Astrocyte (in vitro differentiated cells and primary cell): Measurements from ENCODE around the gene KRT6A. TPM values are rescaled to one million over a fixed set of nuclear protein-coding genes. Genes with fewer than 3 reads are reported as not detected.
A peak's percentile ranks its signal among the peaks of the same experiment; 100 is the strongest.
"Not testable (repeated sequence)": the region's sequence is repeated elsewhere in the genome, so short reads cannot be mapped to it uniquely, and the experiment has no call there.

Experiments used
- DNase-seq: peaks from one replicate; pipeline ENCODE4 v3.0.0-alpha.2; 2010; ENCODE audit warnings: low read depth
- FAIRE-seq: peaks from 2 replicates; lab custom pipeline; 2011; peaks lifted over from hg19 to GRCh38; lab: Jason Lieb, UNC
- H2AFZ ChIP-seq: 2 replicates; pipeline ENCODE4 v1.6.0; 2012; ENCODE audit warnings: low read depth, low read length, inconsistent platforms
- H3K27ac ChIP-seq: 2 replicates; pipeline ENCODE4 v1.5.1; 2011; ENCODE audit warnings: low read depth, low read length, inconsistent platforms
- H3K27me3 ChIP-seq: 2 replicates; pipeline ENCODE4 v1.6.0; 2011; ENCODE audit warnings: low read length, inconsistent platforms; ENCODE audit not compliant: insufficient read depth
- H3K36me3 ChIP-seq: 2 replicates; pipeline ENCODE4 v1.5.1; 2011; ENCODE audit warnings: low read length, inconsistent platforms; ENCODE audit not compliant: insufficient read depth
- H3K4me1 ChIP-seq: 2 replicates; pipeline ENCODE4 v1.5.1; 2011; ENCODE audit warnings: low read length, inconsistent platforms; ENCODE audit not compliant: insufficient read depth
- H3K4me2 ChIP-seq: 2 replicates; pipeline ENCODE4 v1.6.0; 2012; ENCODE audit warnings: low read length, inconsistent platforms
- H3K4me3 ChIP-seq: 2 replicates; pipeline ENCODE4 v1.5.1; 2011; ENCODE audit warnings: low read depth, mild to moderate bottlenecking, low read length, inconsistent platforms; ENCODE audit not compliant: insufficient read depth
- H3K79me2 ChIP-seq: 2 replicates; pipeline ENCODE4 v1.6.0; 2012; ENCODE audit warnings: mild to moderate bottlenecking, low read length, inconsistent platforms; ENCODE audit not compliant: insufficient read depth
- H3K9ac ChIP-seq: 2 replicates; pipeline ENCODE4 v1.6.0; 2012; ENCODE audit warnings: mild to moderate bottlenecking, low read length, inconsistent platforms
- H3K9me3 ChIP-seq: 2 replicates; pipeline ENCODE4 v1.5.1; 2012; ENCODE audit warnings: low read depth, mild to moderate bottlenecking, low read length, inconsistent platforms; ENCODE audit not compliant: insufficient read depth
- H4K20me1 ChIP-seq: 2 replicates; pipeline ENCODE4 v1.6.0; 2012; ENCODE audit warnings: low read length, inconsistent platforms; ENCODE audit not compliant: insufficient read depth
- H3K27ac Mint-ChIP-seq: one replicate; pipeline ENCODE4 v1.8.0; 2021; ENCODE audit warnings: mild to moderate bottlenecking, mixed read lengths; ENCODE audit not compliant: unreplicated experiment
- H3K27me3 Mint-ChIP-seq: one replicate; pipeline ENCODE4 v1.8.0; 2021; ENCODE audit warnings: low read depth, mixed read lengths; ENCODE audit not compliant: unreplicated experiment
- H3K36me3 Mint-ChIP-seq: one replicate; pipeline ENCODE4 v1.8.0; 2021; ENCODE audit warnings: low read depth, mixed read lengths; ENCODE audit not compliant: unreplicated experiment
- H3K4me1 Mint-ChIP-seq: one replicate; pipeline ENCODE4 v1.8.0; 2021; ENCODE audit warnings: low read depth, mixed read lengths; ENCODE audit not compliant: unreplicated experiment
- H3K4me3 Mint-ChIP-seq: one replicate; pipeline ENCODE4 v1.8.0; 2021; ENCODE audit warnings: mild to moderate bottlenecking, moderate library complexity, mixed read lengths; ENCODE audit not compliant: unreplicated experiment
- H3K9me3 Mint-ChIP-seq: one replicate; pipeline ENCODE4 v1.8.0; 2021; ENCODE audit warnings: mild to moderate bottlenecking, mixed read lengths; ENCODE audit not compliant: unreplicated experiment
- CTCF ChIP-seq: IDR thresholded peaks from 2 replicates; pipeline ENCODE4 v1.5.1; 2011; ENCODE audit warnings: low read depth, mild to moderate bottlenecking, inconsistent platforms, low read length, moderate library complexity; ENCODE audit not compliant: insufficient read depth
- EZH2 ChIP-seq: IDR thresholded peaks from 2 replicates; pipeline ENCODE4 v1.6.1; 2012; ENCODE audit warnings: mild to moderate bottlenecking, low read length, inconsistent platforms; ENCODE audit not compliant: insufficient read depth
- total RNA-seq: library from RNA; stranded (reverse); gene quantifications from 2 replicates; pipeline ENCODE4 v1.2.1, GENCODE V29; 2021

KRT6A gene
- total RNA-seq, 1 donor from 2014 or later: 0.95 TPM

- FAIRE-seq (no peak), DNase-seq (no peak)
- Mint-ChIP-seq H3K9me3 (no peaks in the 10 kb centered on the region), H3K27me3 (peaks cover 24% of the 10 kb centered on the region), H3K36me3 (no peaks in the 10 kb centered on the region), H3K27ac (no peak overlapping the region), H3K4me3 (no peak overlapping the region), H3K4me1 (peaks cover 10% of the 10 kb centered on the region)
- Histone ChIP-seq H3K9me3 (no peaks in the 10 kb centered on the region), H3K4me2 (no peak overlapping the region), H3K36me3 (no peaks in the 10 kb centered on the region), H3K27me3 (peaks cover 3% of the 10 kb centered on the region), H3K27ac (no peak overlapping the region), H2AFZ (no peak overlapping the region), H4K20me1 (no peaks in the 10 kb centered on the region), H3K4me1 (peaks cover 6% of the 10 kb centered on the region), H3K79me2 (no peaks in the 10 kb centered on the region), H3K4me3 (no peak overlapping the region), H3K9ac (no peak overlapping the region)
- no peak for TF ChIP-seq EZH2
- no peak for TF ChIP-seq CTCF
Measured at GRCh38 chr12:52448228-52448627, 44.8 kb downstream of the KRT6A start.

- peaks cover 24% of the 10 kb centered on the region for H3K27me3 Mint-ChIP-seq
- H3K27me3 ChIP-seq, DNase-seq, H3K27ac Mint-ChIP-seq, H3K36me3 ChIP-seq, H3K4me3 ChIP-seq, FAIRE-seq, H3K36me3 Mint-ChIP-seq, H2AFZ ChIP-seq, H3K27ac ChIP-seq, H3K79me2 ChIP-seq, H3K9me3 Mint-ChIP-seq, H3K4me3 Mint-ChIP-seq, H3K4me2 ChIP-seq, H3K9me3 ChIP-seq, H4K20me1 ChIP-seq, H3K9ac ChIP-seq: not testable (repeated sequence)
- H3K4me1 ChIP-seq: peaks cover 16% of the 10 kb centered on the region
- H3K4me1 Mint-ChIP-seq: peaks cover 19% of the 10 kb centered on the region
Measured at GRCh38 chr12:52447196-52447595, 45.9 kb downstream of the KRT6A start.

GRCh38 chr12:52446367-52447045 is 46.6 kb downstream of the KRT6A start:
- no peaks in the 10 kb centered on the region for H3K36me3 Mint-ChIP-seq
- H3K4me3 Mint-ChIP-seq: no peak overlapping the region
- H3K27ac ChIP-seq: no peak overlapping the region
- H3K4me2 ChIP-seq: no peak overlapping the region
- no peaks in the 10 kb centered on the region for H3K9me3 Mint-ChIP-seq
- no peak overlapping the region for H2AFZ ChIP-seq
- H3K79me2 ChIP-seq: no peaks in the 10 kb centered on the region
- TF ChIP-seq EZH2 (no peak), CTCF (no peak)
- peaks cover 25% of the 10 kb centered on the region for H3K4me1 Mint-ChIP-seq
- no peaks in the 10 kb centered on the region for H3K36me3 ChIP-seq
- no peak overlapping the region for H3K4me3 ChIP-seq
- no peak for FAIRE-seq
- peaks cover 24% of the 10 kb centered on the region for H3K27me3 Mint-ChIP-seq
- peak; percentile 18 for DNase-seq
- no peaks in the 10 kb centered on the region for H4K20me1 ChIP-seq
- peaks cover 3% of the 10 kb centered on the region for H3K27me3 ChIP-seq
- H3K27ac Mint-ChIP-seq: no peak overlapping the region
- no peaks in the 10 kb centered on the region for H3K9me3 ChIP-seq
- H3K9ac ChIP-seq: no peak overlapping the region
- peaks cover 23% of the 10 kb centered on the region for H3K4me1 ChIP-seq
